ENCODE measurements around the gene TPM4.

The TPM4 gene

GRCh38 chr19:16073988-16074387 is 2.3 kb upstream of the TPM4 start:
- no peak for DNase-seq (ENCODE audit: extremely low read depth, low read depth)

GRCh38 chr19:16074488-16075365 is 1.6 kb upstream of the TPM4 start:
- no peak for DNase-seq (ENCODE audit: extremely low read depth, low read depth)
- TF ChIP-seq CTCF (IDR thresholded peaks at IDR 0.05; ENCODE audit: low read depth, low read length) = no peak

More at GRCh38 chr19:16073988-16074387, 2.3 kb upstream of the TPM4 start:
- no peak for TF ChIP-seq CTCF (IDR thresholded peaks at IDR 0.05; ENCODE audit: low read depth, low read length)

- TF ChIP-seq CTCF (IDR thresholded peaks at IDR 0.05; ENCODE audit: low read depth, low read length) = no peak
- DNase-seq (ENCODE audit: extremely low read depth, low read depth) = no peak
Observed at GRCh38 chr19:16075430-16076153, 703 bp upstream of the TPM4 start.

- TF ChIP-seq CTCF (IDR thresholded peaks at IDR 0.05; ENCODE audit: low read depth, low read length) = no peak
- no peak for DNase-seq (ENCODE audit: extremely low read depth, low read depth)
Observed at GRCh38 chr19:16076958-16077611, 790 bp downstream of the TPM4 start.

- TF ChIP-seq CTCF (IDR thresholded peaks at IDR 0.05; ENCODE audit: low read depth, low read length) = no peak
- DNase-seq (ENCODE audit: extremely low read depth, low read depth) = no peak
Observed at GRCh38 chr19:16077984-16078758, 1.9 kb downstream of the TPM4 start.

- TF ChIP-seq CTCF (IDR thresholded peaks at IDR 0.05; ENCODE audit: low read depth, low read length) = no peak
- DNase-seq (ENCODE audit: extremely low read depth, low read depth) = peak; percentile 96
Observed at GRCh38 chr19:16078759-16079707, 2.7 kb downstream of the TPM4 start.

Data from AG09319 (cell line).